Femur (tissue), 1 donor: ENCODE measurements around the gene PRKCI.
A peak's percentile ranks its signal among the peaks of the same experiment; 100 is the strongest.
"Not testable (repeated sequence)": the region's sequence is repeated elsewhere in the genome, so short reads cannot be mapped to it uniquely, and the experiment has no call there.

Experiments
- DNase-seq: peaks from one replicate; pipeline ENCODE4 v3.0.0-alpha.2; 2017

The PRKCI gene

DNA sequence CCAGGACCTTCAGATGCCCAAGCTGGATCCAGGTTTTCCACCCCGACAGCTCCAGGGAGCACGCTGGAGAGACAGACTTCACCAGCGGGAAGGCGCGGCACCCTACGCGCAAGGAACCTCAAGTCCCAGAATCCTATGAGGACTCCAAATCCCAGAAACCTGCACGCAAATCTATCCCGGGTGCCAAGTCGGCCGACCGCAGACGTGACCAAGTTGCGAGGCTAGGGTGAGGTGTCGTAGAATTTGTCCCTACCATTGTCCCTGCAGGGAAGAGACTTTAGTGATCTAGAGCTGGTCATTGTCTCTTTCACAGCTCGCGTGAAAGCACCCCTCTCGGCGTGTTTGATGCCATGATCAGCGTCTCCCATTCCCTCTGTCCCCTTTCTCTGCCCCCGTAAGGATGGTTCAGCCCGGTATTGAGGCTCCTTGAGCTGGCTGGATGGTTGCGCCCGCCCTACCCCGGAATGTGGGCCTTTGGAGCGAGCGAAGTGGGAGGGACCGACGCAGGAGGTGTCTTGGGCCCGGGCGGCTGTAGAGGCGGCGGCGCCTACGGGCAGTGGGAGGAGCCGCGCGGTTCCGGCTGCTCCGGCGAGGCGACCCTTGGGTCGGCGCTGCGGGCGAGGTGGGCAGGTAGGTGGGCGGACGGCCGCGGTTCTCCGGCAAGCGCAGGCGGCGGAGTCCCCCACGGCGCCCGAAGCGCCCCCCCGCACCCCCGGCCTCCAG is at the start of gene PRKCI:
PRKCI (plus strand) TSS at position 501 of the 723 bp plus-strand sequence. CDS start 246 bp downstream, outside the sequence.
- DNase-seq = peak; percentile 97

DNA sequence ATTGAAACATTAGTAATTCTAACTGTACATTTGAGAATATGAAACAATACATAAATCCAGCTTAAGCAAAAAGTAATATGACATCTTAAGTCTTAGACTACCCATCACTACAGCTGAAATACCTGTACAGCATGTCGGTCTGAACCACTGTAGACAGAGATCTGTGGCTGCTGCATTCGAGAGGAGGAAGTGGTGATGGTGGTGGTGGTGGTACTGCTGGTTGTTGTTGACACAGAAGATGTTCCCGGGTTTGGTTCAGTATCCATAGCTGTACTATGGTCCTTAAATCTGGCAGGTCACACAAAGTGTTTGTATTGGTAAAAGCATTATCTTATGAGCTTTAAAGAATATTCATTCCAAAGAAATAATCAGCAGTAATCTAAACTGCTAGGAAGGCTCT is 43.6 kb upstream of the PRKCI start:
- DNase-seq = no peak

DNA sequence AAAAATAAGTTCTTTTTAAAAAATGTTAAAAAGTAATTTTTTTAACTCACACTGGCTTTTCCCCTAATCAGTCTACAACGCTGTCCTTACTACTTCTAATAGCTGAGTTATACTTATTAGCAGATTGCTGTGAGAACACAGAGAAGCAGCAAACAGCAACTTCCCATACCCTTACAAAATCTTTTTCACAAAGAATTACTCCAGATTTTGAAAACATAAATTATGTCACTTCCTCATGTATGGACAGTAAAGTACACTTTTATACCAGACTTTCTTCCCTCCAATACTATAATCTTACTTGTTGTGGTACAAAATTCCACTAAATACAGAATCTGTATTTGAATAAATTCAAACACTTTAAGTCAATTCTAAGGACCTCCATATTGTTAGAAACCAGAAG is 42.8 kb upstream of the PRKCI start:
- DNase-seq = no peak

DNA sequence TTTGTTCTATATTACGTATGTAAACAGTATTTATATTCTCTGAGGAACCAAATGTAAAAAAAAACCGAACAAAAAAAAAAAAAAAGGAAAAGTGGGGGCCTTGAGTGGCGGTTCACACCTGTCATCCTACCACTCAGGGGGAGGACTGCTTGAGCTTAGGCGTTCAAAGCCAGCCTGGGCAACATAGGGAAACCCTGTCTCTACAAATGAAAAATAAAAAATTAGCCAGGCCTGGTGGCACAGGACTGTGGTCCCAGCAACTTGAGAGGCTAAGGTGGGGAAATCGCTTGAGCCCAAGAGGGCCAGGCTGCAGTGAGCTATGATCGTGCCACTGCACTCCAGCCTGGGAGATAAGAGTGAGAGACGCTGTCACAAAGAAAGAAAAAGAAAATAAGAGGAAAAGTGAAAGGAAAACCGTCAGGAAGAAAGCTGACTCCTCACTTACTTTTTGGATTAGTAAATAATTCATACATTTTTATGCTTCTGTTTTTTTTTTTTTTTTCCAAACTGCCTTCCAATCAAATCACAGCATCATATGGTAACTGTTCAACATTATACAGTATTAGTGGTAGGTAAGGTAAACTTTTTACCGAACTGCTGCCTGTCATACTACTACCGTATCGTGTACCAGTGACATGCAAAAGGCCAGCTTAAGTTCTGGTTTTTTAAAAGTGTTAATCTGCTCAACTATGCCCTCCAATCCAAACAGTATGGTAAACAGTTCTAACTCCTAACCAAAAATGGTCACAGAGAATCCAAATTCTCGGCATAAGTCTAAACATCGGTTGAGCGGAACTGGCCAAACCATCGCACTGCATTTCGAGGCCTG is 41.9 kb upstream of the PRKCI start:
- no peak for DNase-seq

DNA sequence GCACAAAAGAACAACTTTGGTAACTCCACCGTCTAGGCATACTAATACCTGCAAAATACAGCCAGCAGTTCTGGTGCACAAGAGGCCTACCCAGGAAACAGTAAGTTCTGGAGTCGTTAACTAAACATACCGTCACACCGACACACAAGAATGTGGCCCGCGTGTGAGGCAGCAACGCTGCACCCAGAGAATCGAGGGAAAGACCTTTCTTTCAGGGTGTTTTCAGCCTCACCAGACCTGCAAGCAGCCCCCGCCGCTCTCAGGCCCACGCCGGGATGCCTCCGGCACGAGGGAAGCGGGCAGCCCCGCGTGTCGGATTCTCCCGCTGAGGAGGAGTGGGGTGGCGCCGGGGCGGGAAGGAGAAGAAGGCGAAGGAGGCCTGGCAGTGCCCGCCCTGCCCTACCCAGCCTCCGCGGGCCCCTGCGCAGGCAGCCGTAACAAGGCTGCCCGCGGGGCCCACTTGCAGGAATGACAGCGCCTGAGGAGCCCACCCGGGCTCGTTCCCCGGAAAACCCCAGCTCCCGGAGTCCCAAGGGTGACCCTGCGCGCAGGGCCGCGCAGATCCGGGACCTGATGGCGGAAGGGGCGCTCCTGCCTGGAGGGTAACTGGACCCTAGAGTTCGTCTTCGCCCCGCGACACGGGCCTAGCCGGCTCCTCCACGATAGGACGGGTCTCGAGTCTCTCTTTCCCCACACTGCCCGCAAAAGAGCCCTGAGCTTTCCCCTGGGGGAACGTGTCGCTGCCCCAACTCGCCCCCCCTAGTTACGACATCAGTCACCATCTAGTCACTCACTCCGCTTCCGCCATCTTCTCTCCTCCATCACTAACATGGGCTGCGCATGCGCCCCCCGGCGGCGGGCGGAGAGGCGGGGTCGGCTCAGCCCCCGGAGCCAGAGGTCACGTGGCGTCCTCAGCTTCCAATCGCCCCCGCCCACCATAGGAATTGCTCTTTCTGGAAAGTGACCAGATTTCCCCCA is 41.0 kb upstream of the PRKCI start, which contains the start of gene PHC3:
PHC3 (minus strand) TSS at position 826 of the 978 bp plus-strand sequence; CDS start at position 808, 18 bp downstream.
- DNase-seq = peak; percentile 96

DNA sequence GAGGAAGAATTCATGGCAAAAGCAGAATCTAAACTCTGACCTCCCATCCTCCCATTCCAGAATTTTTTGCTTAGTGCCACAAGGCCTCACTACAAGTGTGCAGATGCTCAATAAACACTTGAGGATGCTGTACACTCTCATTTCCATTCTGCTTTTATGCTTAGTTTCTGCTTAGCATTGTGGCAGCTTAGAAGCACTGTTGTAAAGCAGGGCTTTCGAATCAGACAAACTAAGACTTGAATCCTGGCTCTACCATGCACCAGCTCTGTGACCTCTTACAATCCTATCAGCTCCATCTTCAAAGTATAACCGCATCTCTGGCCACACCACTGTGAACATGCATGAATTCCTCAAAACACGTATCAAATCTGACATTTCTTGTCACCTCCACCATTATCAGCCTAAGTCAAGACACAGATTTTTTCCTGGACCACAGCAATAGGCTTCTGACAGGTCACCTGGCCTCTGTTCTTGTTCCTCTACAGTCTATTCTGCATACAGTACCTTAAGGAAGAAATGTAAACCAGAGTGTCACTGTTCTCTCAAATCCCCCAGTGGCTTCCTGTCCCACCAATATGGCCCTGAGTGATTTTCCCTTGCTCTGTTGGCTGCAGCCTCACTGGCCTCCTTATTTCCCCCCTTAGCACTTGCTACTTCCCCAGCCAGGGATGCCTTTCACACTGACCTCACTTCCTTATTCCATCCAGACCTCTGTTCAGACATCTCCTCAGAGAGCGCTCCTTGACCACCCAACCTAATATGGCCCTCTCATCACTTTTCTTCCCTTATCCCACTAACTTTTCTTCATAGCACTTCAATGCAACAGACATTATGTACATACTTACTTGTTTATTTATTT is 32.6 kb upstream of the PRKCI start:
- no peak for DNase-seq

DNA sequence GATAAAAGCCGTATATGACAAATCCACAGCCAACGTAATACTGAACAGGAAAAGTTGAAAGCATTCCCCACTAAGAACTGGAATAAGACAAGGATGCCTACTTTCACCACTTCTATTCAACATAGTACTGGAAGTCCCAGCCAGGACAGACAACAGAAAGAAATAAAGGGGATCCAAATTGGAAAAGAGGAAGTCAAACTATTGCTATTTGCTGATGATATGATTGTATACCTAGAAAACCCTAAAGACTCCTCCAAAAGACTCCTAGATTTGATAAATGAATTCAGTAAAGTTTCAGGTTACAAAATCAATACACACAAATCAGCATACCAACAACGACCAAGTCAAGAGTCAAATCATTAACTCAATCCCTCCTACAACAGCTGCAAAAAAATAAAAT is 26.5 kb upstream of the PRKCI start:
- not testable (repeated sequence) for DNase-seq

DNA sequence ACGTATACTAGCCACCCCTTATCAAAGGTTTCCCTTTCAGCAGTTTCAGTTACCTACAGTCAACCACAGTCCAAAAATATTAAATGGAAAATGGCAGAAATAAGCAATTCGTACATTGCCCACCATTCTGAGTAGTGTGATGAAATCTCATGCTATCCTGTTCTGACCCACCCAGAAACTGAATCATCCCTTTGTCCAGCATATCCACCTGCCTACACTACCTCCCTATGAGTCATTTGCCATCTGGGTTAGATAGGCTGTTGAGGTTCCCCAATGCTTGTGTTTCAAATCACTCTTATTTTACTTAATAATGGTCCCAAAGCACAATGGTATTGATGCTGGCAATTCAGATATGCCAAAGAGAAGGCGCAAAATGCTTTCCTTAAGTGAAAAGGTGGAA is 25.4 kb upstream of the PRKCI start:
- DNase-seq = no peak

DNA sequence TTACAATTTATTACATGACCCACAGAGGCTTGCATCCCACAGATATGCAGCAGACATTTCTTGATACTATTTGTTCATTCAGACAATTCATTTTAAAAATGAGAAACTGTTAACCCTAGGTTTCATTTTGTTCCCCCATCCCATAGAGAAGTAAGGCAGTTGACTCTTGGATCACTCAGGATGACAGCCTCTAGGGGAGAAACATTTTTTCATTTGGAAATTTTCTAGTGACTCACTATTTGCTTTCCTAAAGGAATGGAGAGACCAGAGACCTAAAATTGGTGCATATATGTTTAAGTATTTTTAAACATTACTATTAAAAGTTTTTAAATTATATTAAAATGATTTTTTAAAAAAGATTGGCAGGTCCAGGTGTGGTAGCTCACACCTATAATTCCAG is 21.2 kb upstream of the PRKCI start:
- no peak for DNase-seq

DNA sequence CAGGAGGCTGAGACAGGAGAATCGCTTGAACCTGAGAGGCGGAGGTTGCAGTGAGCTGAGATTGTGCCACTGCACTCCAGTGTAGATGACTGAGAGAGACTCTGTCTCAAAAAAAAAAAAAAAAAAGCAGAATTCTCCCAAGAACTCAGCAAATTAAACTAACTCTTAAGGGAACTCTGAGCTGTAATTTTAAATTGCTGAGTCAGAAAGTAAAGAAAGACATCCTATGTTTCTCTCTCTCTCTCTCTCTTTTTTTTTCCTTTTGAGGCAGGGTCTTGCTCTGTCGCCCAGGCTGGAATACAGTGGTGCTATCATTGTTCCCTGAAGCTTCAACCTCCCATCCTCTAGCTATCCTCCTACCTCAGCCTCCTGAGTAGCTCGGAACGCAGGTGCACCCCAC is 20.7 kb upstream of the PRKCI start:
- DNase-seq = no peak

DNA sequence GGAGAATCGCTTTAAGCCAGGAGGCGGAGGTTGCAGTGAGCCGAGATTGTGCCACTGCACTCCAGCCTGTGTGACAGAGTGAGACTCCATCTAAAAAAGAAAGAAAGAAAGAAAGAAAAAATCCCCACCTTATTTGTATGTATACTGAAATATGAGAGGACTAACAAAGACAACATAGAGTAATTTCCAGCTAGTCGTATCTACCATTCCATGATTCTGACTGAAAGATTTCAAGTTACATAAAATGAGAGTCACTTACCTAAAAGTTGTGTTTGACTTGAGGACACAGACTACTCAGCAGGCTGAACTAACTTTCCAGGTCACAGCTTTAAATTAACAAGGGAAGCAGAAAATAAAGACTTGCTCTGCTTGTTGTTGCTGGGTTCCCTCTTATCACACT is 18.8 kb upstream of the PRKCI start:
- DNase-seq = no peak

DNA sequence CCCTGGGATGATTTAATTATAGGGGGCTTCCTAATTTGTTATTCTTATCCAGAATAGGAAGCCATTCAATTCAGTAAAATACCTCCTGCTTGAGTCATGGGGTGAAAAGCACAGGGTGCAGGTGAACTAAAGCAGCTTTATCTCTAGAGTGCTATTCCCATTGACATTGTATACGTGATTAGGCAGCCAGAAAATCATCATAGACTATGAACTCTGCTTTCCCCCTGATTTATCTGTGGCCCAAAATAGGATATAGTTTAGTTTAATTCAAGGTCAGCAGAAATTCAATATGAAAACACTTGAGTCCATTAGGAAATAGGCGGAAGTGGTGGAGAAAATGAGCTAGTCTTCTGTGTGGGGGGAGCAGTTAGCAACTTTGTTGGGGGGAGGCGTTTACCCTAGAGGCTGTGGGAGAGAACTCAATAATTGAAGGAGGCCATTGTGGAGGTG is 18.2 kb upstream of the PRKCI start:
- no peak for DNase-seq

DNA sequence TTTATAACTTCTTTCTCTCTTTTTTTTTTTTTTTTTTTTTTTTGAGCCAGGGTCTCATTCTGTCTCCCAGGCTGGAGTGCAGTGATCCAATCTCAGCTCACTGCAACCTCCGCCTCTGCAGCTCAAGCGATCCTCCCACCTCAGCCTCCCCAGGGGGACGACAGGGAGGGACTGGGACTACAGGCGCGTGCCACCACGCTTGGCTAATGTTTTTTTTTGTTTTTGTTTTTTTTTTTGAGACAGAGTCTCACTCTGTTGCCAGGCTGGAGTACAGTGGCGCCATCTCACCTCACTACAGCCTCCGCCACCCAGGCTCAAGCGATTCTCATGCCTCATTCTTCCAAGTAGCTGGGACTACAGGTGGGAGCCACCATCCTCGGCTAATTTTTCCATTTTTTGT is 17.7 kb upstream of the PRKCI start:
- DNase-seq = no peak

DNA sequence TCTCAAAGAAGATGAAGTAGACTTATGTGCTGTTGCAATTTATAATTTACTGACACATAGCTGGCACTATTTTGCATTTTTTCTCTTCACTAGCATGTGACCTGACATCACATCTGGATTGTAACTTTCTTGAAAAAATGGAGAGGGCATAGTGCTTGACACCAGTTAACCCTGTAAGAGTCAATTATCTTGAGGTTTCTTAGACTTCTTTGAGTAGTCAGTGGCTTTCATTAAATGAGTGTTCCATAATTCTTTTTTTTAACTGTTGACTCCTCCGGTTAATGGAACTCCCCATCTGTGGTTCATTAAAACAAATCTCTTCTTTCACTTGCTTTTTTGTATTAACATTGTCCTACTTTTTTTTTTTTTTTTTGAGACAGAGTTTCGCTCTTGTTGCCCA is 16.9 kb upstream of the PRKCI start:
- no peak for DNase-seq

DNA sequence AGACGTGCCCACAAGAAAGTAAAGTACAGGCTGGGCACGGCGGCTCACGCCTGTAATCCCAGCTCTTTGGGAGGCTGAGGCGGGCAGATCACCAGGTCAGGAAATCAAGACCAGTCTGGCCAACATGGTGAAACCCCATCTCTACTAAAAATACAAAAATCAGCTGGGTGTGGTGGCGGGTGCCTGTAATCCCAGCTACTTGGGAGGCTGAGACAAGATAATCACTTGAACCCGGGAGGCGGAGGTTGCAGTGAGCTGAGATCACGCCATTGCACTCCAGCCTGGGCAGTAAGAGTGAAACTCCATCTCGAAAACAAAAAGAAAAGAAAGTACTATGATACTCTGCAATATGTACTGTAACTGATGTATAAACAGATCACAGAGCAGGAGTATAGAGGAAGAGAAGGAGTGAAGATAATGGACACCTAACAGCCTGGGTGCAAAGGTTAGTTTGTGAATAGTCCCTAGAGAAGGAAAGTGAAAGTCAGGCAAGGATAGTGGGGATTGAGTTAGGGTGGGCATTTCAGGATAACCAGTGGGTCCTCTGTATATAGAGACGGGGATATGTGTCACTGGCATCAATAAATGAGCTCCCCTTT is 16.0 kb upstream of the PRKCI start:
- DNase-seq = not testable (repeated sequence)

DNA sequence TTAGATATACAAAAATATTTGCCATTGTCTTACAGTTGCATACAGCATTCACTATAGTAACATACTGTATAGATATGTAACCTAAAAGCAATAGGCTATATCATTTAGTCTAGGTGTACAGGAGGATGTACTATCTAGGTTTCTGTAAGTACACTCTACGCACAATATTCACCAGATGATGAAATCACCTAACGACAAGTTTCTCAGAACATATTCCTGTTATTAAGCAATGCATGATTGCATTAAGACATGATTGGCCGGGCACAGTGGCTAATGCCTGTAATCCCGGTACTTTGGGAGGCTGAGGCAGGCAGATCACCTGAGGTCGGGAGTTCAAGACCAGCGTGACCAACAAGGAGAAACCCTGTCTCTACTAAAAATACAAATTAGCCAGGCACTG is 14.5 kb upstream of the PRKCI start:
- no peak for DNase-seq

DNA sequence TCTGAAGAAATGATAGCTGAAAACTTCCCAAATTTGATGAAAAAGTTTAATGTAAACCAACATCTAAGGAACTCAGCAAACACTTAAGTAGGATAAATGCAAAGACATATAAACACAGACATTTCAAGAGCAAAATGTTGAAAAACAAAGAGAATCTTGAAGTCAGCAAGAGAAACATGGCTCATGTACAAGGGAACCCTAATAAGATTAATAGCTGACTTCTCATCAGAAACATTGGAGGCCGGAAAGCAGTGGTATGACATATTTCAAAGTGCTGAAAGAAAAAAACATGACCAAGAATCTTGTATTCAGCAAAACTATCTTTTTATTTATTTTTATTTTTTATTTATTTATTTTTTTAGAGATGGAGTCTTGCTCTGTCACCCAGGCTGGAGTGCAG is 10.6 kb upstream of the PRKCI start:
- no peak for DNase-seq

DNA sequence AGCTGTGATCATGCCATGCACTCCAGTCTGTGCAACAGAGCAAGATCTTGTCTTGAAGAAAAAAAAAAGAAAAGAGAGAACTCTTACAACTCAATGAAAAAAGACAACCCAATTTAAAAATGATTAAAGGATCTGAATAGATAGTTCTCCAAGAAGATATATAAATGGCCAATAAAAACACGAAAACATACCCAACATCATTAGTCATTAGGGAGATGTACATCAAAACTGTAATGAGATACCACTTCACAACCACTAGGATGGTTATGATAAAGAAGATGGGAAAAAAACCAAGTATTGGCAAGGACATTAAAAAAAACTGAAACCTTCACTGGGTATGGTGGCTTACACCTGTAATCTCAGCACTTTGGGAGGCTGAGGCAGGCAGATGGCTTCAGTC is 2.4 kb upstream of the PRKCI start:
- DNase-seq = no peak

DNA sequence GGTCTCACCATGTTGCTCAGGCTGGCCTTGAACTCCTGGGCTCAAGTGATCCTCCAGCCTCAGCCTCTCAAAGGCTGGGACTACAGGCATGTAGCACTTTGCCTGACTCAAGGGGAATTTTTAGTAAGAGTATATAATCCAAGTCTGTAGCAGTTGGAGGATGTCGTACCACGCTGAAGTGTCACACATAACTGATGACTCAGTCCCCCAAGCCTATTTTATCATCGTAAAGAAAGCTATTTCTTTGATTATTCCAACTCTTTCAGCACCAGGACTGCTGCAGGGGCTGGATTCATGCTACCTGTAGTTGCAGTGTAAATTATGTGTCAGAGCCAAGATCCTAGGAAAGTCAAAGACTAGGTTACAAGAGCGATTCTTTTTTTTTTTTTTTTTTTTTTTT is 1.4 kb upstream of the PRKCI start:
- DNase-seq = no peak

DNA sequence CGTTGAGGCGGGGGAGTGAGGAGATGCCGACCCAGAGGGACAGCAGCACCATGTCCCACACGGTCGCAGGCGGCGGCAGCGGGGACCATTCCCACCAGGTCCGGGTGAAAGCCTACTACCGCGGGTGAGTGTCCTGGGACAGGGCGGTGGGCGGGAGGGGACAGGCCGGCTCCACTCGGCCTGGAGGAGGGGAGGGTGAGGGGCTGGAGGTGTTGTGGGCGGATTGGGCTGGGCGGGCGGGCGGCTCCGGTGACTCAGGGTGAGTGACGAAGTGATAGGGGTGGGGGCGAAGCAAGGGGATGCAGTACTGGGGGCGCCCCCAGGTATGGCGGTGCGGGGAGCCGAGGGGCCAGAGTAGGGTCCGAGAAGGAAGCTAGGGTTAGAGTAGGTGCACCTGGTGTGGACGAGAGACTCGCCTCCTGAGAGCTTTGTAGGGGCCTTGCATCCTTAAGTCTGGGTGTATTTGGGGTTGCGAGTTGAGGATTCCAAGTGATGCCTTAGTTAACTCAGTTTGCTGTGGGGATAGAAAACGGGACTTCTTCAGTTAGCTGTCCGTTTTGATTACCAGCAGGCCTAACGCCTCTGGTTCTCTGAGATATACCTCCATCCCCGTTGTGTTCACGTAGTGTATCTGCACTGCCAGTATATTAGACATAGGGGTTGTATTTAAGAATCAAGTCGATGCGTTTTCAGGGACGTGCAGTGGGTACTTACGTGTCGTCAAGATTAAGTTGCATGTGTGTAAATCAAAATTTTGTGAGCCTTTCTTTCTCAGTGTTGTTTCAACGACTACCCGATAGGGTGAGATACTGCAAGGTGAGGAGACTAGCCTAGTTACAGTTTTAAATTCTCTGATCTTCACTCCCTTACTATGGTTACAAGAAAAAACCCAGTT is 670 bp downstream of the PRKCI start:
- peak; percentile 58 for DNase-seq
